Endothelial cell of umbilical vein (primary cell): ENCODE results near the gene NME2. TPM values are rescaled to one million over a fixed set of nuclear protein-coding genes. Genes with fewer than 3 reads are reported as not detected.
A peak's percentile ranks its signal among the peaks of the same experiment; 100 is the strongest.

Experiments used
- BruUV-seq: library from RNA; stranded (reverse); fragments of 400-500 nt; replicated peaks from 2 replicates; lab custom pipeline; 2021; lab: Mats Ljungman, UMichigan
- CTCF ChIA-PET: fragments of 300-600, 350-600 bp; sonication (Branson Sonifier 250); formaldehyde crosslinking; loops from one replicate; lab custom pipeline; 2021; ENCODE audit warnings: antibody characterized with exemption, inconsistent platforms; lab: Charles Lee
- POLR2A ChIA-PET: fragments of 300-600, 350-600 bp; sonication (Branson Sonifier 250); formaldehyde crosslinking; loops from one replicate; lab custom pipeline; 2021; ENCODE audit warnings: antibody characterized with exemption, inconsistent platforms; lab: Charles Lee
- DNase-seq: peaks from one replicate; pipeline ENCODE4 v3.0.0-alpha.2; 2011; ENCODE audit warnings: low read depth, low spot score
- FAIRE-seq: peaks from 2 replicates; lab custom pipeline; 2011; peaks lifted over from hg19 to GRCh38; lab: Jason Lieb, UNC
- H2AFZ ChIP-seq: 2 replicates; pipeline ENCODE4 v1.6.0; 2012; ENCODE audit warnings: low read depth, low read length, control low read depth, inconsistent platforms
- H3K27ac ChIP-seq: 2 replicates; pipeline ENCODE4 v1.5.1; 2011; ENCODE audit warnings: low read depth, mild to moderate bottlenecking, control low read depth, low read length, moderate library complexity; ENCODE audit not compliant: insufficient read depth
- H3K27me3 ChIP-seq, 2 experiments: 2 replicates each; pipeline versions ENCODE4 v1.6.0 to v1.6.1; 2011; ENCODE audit warnings: low read length in 2 of 2, mixed read lengths in 1 of 2; ENCODE audit not compliant: control insufficient read depth in 2 of 2, insufficient read depth in 2 of 2
- H3K36me3 ChIP-seq, 2 experiments: 2 replicates in 1 of 2; 3 replicates in 1 of 2; pipeline ENCODE4 v1.5.1; 2011; ENCODE audit warnings: low read length in 2 of 2, mild to moderate bottlenecking in 1 of 2, moderate library complexity in 1 of 2; ENCODE audit not compliant: control insufficient read depth in 2 of 2, insufficient read depth in 2 of 2; ENCODE audit errors: extremely low read depth in 1 of 2
- H3K4me1 ChIP-seq: 3 replicates; pipeline ENCODE4 v1.5.1; 2011; ENCODE audit warnings: mild to moderate bottlenecking, low read length; ENCODE audit not compliant: control insufficient read depth, insufficient read depth; ENCODE audit errors: extremely low read depth
- H3K4me2 ChIP-seq: 2 replicates; pipeline ENCODE4 v1.6.1; 2011; ENCODE audit warnings: low read length, control low read depth, mixed read lengths; ENCODE audit not compliant: insufficient read depth
- H3K4me3 ChIP-seq, 3 experiments: fragments of 200-600 bp in 1 of 3; sonication (generic), shearing (Covaris generic) in 1 of 3; replicated peaks in 1 of 3; 2 replicates each; pipeline ENCODE4 v1.5.1; 2011 to 2016; ENCODE audit warnings: control low read depth in 3 of 3, low read length in 3 of 3, mild to moderate bottlenecking in 2 of 3, inconsistent platforms in 1 of 3, low read depth in 1 of 3, moderate library complexity in 1 of 3; ENCODE audit not compliant: insufficient read depth in 1 of 3
- H3K79me2 ChIP-seq: 2 replicates; pipeline ENCODE4 v1.6.0; 2012; ENCODE audit warnings: low read length, inconsistent platforms; ENCODE audit not compliant: control insufficient read depth, insufficient read depth
- H3K9ac ChIP-seq: replicated peaks from 2 replicates; pipeline ENCODE3; 2011; ENCODE audit warnings: low read length, control low read depth; ENCODE audit not compliant: insufficient read depth; ENCODE audit errors: extremely low read depth
- H3K9me1 ChIP-seq: replicated peaks from 3 replicates; pipeline ENCODE4 v1.6.0; 2011; ENCODE audit warnings: mild to moderate bottlenecking, low read length; ENCODE audit not compliant: control insufficient read depth, insufficient read depth; ENCODE audit errors: extremely low read depth
- H3K9me3 ChIP-seq: replicated peaks from 2 replicates; pipeline ENCODE4 v1.5.1; 2012; ENCODE audit warnings: low read length, inconsistent platforms; ENCODE audit not compliant: control insufficient read depth, insufficient read depth
- H4K20me1 ChIP-seq: replicated peaks from 2 replicates; pipeline ENCODE3; 2011; ENCODE audit warnings: mild to moderate bottlenecking, low read length; ENCODE audit not compliant: control insufficient read depth, insufficient read depth; ENCODE audit errors: extremely low read depth
- EZH2 ChIP-seq: IDR thresholded peaks from 2 replicates; pipeline ENCODE4 v1.6.1; 2012; ENCODE audit warnings: borderline replicate concordance, low read depth, mild to moderate bottlenecking, moderate library complexity, low read length, inconsistent platforms; ENCODE audit not compliant: severe bottlenecking
- FOS ChIP-seq: IDR thresholded peaks from 2 replicates; pipeline ENCODE4 v1.6.1; 2011; ENCODE audit warnings: mild to moderate bottlenecking, low read length, moderate library complexity, borderline replicate concordance; ENCODE audit not compliant: insufficient read depth
- GATA2 ChIP-seq: IDR thresholded peaks from 2 replicates; pipeline ENCODE4 v1.7.0; 2011; ENCODE audit warnings: low read depth, mild to moderate bottlenecking, moderate library complexity, mixed read lengths, low read length; ENCODE audit not compliant: insufficient read length, insufficient read depth
- JUN ChIP-seq: IDR thresholded peaks from 2 replicates; pipeline ENCODE4 v1.6.1; 2011; ENCODE audit warnings: borderline replicate concordance, low read depth; ENCODE audit not compliant: insufficient read length, insufficient read depth
- MAX ChIP-seq: IDR thresholded peaks from 2 replicates; pipeline ENCODE4 v1.6.1; 2011; ENCODE audit not compliant: insufficient read depth, insufficient read length
- MYC ChIP-seq: IDR thresholded peaks from one replicate; pipeline ENCODE4 v1.6.1; 2011; ENCODE audit warnings: mild to moderate bottlenecking, low read depth, low read length
- POLR2A ChIP-seq: IDR thresholded peaks from 2 replicates; pipeline ENCODE4 v1.6.1; 2012; ENCODE audit warnings: low read depth, mild to moderate bottlenecking, control low read depth, low read length
- POLR2AphosphoS5 ChIP-seq: IDR thresholded peaks from 2 replicates; pipeline ENCODE4 v1.6.1; 2012; ENCODE audit warnings: low read depth, mild to moderate bottlenecking, control low read depth, low read length, moderate library complexity; ENCODE audit not compliant: insufficient read depth
- dilution Hi-C: fragments of 300-500 bp; cut with MboI; formaldehyde crosslinking; loops from one replicate; pipeline ENCODE4 v1.15.0; 2019; ENCODE audit warnings: low sequenced_read_pairs; ENCODE audit not compliant: extremely low pct_ligation_motif_present
- intact Hi-C: fragments of 100-400 bp; cut with micrococcal nuclease; formaldehyde crosslinking; loops from one replicate; pipeline ENCODE4 v1.10.0; 2022
- polyA plus RNA-seq, 4 experiments: library from polyadenylated mRNA; depleted of rRNA in 3 of 4; stranded (reverse) in 3 of 4; unstranded in 1 of 4; fragments of >200 nt; gene quantifications; 2 replicates each; pipeline versions ENCODE4 v1.2.1 to v1.2.3, GENCODE V29; 2011 to 2012; ENCODE audit warnings: missing spikeins in 1 of 4
- total RNA-seq: library from RNA; stranded (reverse); gene quantifications from 2 replicates; pipeline ENCODE4 v1.2.3, GENCODE V29; 2021
- TF ChIP-seq, protein P1 (sequence below), 2 donors: IDR thresholded peaks; 1 replicate in 1 of 2; 2 replicates in 1 of 2; pipeline ENCODE4 v1.5.1; 2011; ENCODE audit warnings: low read length in 2 of 2, mild to moderate bottlenecking in 2 of 2, moderate library complexity in 2 of 2, control low read depth in 1 of 2, inconsistent platforms in 1 of 2, low read depth in 1 of 2; ENCODE audit not compliant: insufficient read depth in 1 of 2; ENCODE audit errors: extremely low read depth in 1 of 2

NME2 gene
- total and polyA plus RNA-seq, 2 donors (not counting 3 experiments of a cell fraction or from before 2014, with no cell fraction given) = 555 to 833 TPM

GRCh38 chr17:51153210-51154072 lies 12.8 kb upstream of the NME2 start, which contains the start of gene NME1:
NME1 (plus strand) TSS chr17:51153559; CDS start chr17:51155655, 2,096 bp downstream.
- Histone ChIP-seq H3K27ac (peak within 1 kb of the TSS; percentile 70), H2AFZ (peak within 1 kb of the TSS; percentile 85), H3K4me3 (peak within 1 kb of the TSS; percentile 56 to 87 (median 85)), H3K79me2 (peaks cover 46% of the 10 kb centered on the region), H3K4me2 (peak within 1 kb of the TSS; percentile 78), H3K36me3 (peaks cover 1 to 6% of the 10 kb centered on the region in 2 experiments), H3K9me3 (no peaks in the 10 kb centered on the region), H3K9me1 (no peaks in the 10 kb centered on the region), H4K20me1 (no peaks in the 10 kb centered on the region), H3K9ac (peak within 1 kb of the TSS; percentile 79), H3K27me3 (no peaks in the 10 kb centered on the region), H3K4me1 (peaks cover 14% of the 10 kb centered on the region)
- ChIA-PET CTCF (interaction anchor here (0.6 to 3.5 kb wide), 41 partner anchors 9 to 370 kb away, joined by 3 to 140 read pairs (median 5); partner anchors contain the start of genes NME2, SPAG9 and TOB1), POLR2A (interaction anchor here (0.5 to 1.0 kb wide), 4 partner anchors 11 to 287 kb away, joined by 3 to 5 read pairs (median 4); partner anchors contain the start of gene SPAG9)
- FAIRE-seq (peak; percentile 97), DNase-seq (peak; percentile 99)
- dilution Hi-C loops = no loop called here
- TF ChIP-seq MYC (peak; percentile 100), EZH2 (no peak), GATA2 (no peak), FOS (peak; percentile 95), JUN (peak; percentile 84), POLR2AphosphoS5 (peak; percentile 99), POLR2A (peak; percentile 74), MAX (peak; percentile 96)
- TF ChIP-seq, protein P1, sequence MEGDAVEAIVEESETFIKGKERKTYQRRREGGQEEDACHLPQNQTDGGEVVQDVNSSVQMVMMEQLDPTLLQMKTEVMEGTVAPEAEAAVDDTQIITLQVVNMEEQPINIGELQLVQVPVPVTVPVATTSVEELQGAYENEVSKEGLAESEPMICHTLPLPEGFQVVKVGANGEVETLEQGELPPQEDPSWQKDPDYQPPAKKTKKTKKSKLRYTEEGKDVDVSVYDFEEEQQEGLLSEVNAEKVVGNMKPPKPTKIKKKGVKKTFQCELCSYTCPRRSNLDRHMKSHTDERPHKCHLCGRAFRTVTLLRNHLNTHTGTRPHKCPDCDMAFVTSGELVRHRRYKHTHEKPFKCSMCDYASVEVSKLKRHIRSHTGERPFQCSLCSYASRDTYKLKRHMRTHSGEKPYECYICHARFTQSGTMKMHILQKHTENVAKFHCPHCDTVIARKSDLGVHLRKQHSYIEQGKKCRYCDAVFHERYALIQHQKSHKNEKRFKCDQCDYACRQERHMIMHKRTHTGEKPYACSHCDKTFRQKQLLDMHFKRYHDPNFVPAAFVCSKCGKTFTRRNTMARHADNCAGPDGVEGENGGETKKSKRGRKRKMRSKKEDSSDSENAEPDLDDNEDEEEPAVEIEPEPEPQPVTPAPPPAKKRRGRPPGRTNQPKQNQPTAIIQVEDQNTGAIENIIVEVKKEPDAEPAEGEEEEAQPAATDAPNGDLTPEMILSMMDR (IDR thresholded peaks at IDR 0.05; ENCODE audit: extremely low read depth in 1 of 2, insufficient read depth in 1 of 2, low read depth in 1 of 2, low read length in 2 of 2) = peak; percentile 82 to 96
- BruUV-seq = no TSS peak
- intact Hi-C loops = loop anchor here (1.0 to 10.0 kb wide), 10 partner anchors 13 to 609 kb away; partner anchors contain the start of genes MBTD1, NME2, SPATA20 and TOB1
